Measurements from ENCODE around the gene ZNF385B.

DNA sequence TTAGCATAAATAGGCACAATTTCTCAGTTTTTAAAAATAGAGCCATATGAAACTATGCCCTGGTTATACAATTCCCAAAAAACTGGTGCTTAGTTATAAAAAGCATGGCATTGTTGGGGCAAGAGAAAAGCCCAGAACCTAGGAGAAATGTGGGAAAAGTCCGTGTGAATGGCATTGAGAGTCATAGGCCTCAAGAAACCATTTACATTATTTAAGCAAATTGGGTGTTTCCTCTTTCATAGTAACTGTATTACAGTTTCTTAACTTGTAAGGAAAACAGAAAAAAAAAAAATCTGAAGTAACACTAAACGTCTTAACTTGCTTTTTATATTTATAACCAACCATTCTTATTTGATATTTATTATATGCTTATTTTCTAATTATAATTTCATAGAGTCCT lies 425.8 kb downstream of the ZNF385B start:
- no peak for TF ChIP-seq POLR2A (IDR thresholded peaks at IDR 0.05)
- TF ChIP-seq, protein P1, sequence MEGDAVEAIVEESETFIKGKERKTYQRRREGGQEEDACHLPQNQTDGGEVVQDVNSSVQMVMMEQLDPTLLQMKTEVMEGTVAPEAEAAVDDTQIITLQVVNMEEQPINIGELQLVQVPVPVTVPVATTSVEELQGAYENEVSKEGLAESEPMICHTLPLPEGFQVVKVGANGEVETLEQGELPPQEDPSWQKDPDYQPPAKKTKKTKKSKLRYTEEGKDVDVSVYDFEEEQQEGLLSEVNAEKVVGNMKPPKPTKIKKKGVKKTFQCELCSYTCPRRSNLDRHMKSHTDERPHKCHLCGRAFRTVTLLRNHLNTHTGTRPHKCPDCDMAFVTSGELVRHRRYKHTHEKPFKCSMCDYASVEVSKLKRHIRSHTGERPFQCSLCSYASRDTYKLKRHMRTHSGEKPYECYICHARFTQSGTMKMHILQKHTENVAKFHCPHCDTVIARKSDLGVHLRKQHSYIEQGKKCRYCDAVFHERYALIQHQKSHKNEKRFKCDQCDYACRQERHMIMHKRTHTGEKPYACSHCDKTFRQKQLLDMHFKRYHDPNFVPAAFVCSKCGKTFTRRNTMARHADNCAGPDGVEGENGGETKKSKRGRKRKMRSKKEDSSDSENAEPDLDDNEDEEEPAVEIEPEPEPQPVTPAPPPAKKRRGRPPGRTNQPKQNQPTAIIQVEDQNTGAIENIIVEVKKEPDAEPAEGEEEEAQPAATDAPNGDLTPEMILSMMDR (IDR thresholded peaks at IDR 0.05), result no peak

Data from heart left ventricle (tissue), 13 donors.